DMS79 (cell line): Measurements from ENCODE around the gene PTPRH.

Source experiments
- DNase-seq: peaks from one replicate; lab custom pipeline; 2025; lab: John Stamatoyannopoulos, UW

Gene PTPRH, protein sequence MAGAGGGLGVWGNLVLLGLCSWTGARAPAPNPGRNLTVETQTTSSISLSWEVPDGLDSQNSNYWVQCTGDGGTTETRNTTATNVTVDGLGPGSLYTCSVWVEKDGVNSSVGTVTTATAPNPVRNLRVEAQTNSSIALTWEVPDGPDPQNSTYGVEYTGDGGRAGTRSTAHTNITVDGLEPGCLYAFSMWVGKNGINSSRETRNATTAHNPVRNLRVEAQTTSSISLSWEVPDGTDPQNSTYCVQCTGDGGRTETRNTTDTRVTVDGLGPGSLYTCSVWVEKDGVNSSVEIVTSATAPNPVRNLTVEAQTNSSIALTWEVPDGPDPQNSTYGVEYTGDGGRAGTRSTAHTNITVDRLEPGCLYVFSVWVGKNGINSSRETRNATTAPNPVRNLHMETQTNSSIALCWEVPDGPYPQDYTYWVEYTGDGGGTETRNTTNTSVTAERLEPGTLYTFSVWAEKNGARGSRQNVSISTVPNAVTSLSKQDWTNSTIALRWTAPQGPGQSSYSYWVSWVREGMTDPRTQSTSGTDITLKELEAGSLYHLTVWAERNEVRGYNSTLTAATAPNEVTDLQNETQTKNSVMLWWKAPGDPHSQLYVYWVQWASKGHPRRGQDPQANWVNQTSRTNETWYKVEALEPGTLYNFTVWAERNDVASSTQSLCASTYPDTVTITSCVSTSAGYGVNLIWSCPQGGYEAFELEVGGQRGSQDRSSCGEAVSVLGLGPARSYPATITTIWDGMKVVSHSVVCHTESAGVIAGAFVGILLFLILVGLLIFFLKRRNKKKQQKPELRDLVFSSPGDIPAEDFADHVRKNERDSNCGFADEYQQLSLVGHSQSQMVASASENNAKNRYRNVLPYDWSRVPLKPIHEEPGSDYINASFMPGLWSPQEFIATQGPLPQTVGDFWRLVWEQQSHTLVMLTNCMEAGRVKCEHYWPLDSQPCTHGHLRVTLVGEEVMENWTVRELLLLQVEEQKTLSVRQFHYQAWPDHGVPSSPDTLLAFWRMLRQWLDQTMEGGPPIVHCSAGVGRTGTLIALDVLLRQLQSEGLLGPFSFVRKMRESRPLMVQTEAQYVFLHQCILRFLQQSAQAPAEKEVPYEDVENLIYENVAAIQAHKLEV

DNA sequence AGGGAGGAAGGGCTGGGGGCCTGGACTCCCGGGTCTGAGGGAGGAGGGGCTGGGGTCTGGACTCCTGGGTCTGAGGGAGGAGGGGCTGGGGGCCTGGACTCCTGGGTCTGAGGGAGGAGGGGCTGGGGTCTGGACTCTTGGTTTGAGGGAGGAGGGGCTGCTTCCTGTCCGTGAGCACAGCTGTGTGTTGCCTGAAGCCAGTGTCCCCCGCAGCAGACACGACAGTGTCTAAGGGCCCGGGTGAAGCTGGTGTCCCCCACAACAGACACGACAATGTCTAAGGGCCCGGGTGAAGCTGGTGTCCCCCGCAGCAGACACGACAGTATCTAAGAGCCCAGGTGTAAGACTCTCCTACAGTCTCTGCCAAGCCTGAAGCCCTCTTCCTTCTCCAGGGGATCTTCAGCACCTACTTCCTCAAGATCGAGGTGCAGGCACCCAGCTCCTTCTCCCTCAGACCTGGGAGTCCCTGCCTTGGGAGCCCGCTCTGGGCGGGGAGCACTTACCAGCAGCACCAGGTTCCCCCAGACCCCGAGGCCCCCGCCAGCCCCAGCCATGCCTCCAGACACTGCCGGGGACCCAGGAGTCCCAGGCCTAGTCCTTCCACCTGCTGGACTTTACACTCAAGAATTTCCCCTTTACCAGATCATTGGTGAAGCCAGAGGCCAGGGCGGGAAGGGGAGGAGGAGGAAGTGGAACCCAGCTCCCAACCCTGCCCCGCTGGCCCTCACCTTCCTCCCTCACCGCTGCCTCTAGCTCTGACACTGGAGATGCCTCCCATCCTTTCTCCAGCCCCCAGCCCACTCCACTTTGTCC lies at the start of gene PTPRH:
Gene PTPRH (minus strand): TSS at position 622 of the 813 bp plus-strand sequence. CDS start 68 bp downstream, at position 554.
- DNase-seq, result no peak

DNA sequence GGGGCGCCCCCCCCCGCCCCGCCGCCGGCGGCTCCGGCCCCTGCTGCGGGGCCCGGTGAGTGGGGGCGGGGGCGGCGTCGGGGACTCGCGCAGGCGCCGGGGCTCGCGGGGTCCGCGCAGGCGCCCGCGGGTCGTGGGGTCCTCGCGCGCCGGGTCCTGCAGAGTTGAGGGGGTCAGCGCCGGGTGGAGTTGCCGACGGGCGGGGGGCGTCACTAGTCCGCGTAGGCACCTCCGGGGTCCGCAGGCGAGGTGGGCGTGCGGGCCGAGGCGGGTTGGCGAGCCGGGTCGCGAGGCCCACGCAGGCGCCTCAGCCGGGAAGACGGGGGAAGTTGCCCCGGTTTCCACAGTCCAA lies 49.2 kb upstream of the PTPRH start:
- no peak for DNase-seq

DNA sequence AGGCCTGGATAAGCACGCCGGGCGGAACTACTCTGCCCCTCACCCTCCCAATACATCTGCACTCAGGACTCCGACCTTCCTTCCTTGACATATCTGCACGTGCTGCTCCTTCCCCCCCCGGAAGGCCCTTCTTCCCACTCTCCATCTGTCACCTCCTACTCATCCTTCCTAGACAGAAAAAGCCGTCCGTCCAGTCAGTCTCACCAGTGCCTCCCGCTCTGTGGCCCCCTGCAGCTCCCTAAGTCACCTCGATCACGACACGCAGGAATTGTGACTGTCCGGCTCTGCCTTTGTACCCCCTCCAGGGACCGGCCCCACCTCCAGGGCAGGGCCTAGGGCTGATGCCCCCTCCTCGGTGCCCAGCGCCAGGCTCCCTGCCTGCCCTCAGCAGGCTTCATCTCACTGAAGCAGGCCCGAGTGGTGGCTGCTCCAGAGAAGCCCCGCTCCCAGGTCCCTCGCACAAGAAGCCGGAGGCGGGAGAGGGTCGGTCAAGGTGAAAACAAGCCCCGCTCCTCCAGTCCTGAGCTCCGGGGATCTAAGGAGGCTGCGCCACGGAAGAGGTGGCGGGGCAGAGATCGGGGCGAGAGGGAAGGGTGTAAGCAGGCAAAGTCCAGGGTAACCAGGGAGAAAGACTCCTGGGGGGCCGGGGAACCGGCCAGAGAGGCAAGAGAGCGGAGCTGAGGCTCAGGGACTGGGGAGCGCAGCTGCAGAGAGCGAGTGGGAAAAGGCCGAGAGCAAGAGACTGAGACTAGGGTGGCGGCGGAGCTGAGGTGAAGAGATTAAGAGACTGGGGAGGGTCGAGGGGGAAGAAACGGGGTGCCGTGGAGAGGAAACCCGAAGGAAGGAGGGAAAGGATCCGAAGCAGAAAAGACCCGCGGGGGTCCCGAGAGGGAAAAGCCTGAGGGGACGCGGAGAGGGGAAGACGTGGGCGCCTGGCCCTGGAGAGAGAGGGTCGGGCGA lies 48.4 kb upstream of the PTPRH start:
- DNase-seq, result no peak

- no peak for DNase-seq
These were observed 47.5 kb upstream of the PTPRH start for GRCh38 chr19:55256562-55257460.

DNA sequence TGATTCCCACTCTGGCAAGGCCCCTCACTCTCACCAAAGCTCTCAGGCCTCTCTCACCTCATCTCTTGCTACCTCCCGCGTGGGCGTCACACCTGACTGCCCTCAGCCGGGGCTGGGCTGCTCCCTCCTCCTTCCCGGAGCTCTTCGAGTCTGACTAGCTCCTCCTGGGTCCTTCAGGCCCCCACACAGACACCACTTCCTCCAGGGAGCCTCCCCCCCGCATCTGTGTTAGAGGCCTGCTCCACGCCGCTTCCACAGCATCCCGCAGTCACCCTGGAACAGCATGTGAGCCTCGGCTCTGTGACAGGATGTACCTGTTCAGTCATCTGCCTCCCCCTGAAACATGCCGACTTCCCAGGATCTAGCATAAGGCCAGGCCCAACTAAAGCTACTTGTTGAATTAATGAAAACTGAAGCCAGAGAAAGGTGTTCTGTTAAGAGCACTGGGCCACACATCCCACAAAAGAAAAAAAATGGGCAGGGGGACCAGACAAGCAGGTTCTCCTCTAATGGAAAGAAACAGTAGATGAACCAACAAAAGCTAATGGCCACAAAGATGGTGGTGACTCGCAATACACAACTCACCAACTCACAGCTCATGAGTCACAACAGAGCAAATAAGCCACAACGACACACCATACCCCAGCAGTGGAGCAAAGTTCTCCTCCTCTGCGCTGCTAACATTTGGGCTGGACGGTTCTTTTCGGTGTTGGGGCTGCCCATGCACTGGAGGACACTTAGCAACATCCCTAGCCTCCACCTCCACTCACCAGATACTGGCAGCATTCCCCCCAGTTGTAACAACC lies 46.5 kb upstream of the PTPRH start:
- peak; percentile 46 for DNase-seq

GRCh38 chr19:55254625-55254977 lies 45.3 kb upstream of the PTPRH start:
- no peak for DNase-seq

GRCh38 chr19:55253842-55254624 lies 44.7 kb upstream of the PTPRH start:
- peak; percentile 38 for DNase-seq

DNA sequence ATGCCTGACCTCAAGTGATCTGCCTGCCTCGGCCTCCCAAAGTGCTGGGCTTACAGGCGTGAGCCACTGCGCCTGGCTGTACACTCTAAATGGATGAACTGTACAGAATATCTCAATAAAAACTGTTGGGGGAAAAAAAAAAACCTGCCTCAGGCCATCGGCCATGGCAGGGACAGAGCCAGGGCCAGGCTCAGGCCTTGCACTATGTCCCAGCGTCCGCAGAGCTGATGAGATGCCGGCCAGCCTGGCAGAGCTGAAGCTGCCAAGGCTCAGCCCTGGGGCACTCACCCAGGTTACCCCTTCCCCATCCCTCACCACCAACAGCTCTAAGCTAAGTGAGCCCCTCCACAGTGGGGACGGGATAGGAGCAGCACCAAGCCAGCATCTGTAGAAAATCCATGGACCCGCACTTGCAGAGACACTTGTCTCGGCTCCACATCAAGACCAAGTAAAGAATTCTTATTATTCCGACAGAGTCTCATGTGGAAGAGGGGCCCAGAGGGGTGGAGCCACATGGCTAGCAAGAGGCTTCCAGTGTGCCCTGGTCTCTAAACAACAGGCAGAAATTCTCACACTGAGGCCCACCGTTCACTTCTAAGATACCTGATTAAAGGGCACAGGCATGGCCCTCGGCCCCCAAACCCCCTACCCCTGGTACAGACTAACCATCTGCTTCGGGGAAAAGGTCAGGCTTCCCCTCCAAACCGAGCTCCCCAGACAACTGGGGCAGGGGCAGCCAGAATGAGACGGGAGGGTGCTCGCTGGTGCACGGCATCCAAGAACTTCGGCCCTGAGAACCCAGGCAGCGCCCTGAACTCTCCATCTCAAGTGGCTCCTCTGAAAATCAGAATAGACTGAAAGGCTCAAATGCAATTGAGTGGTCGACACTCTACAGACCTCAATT lies 43.7 kb upstream of the PTPRH start:
- DNase-seq, result no peak

DNA sequence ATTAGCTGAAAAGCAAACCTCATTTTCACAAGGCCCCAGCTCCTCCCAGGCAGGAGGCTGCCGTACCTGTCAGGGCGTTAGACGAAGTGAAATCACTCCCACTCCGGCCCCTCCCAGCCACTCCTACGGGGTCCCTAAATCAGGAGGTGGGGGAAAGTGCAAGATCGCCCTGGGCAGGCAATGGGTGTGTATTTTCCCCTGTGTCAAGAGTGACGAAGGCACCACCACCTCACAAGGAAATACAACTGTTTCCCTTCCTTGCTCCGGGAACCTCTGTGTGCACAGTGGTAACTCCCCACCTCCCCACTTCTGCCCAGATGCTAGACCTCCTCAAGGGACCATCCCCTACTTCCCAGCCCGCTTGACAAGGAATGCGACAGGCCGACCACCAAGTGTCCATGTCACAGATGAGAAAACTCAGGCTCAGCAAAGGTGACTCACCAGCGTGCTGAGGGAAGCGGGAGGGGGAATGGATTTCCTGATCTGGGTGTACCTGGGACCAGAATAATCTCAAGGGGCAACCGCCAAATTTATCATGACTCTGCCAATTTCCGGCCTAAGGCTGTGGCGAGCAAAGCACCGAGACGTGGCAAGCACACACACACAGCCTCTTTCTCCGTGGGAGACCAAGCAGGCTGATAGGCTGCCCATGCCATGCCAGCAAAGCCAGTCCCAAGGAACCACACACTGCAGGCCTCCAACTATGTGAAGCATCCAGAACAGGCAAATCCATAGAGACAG lies 42.2 kb upstream of the PTPRH start:
- DNase-seq, result no peak

GRCh38 chr19:55250262-55251036 lies 41.1 kb upstream of the PTPRH start:
- DNase-seq, result no peak

- DNase-seq, result no peak
These were observed 40.5 kb upstream of the PTPRH start for GRCh38 chr19:55249841-55250240.

DNA sequence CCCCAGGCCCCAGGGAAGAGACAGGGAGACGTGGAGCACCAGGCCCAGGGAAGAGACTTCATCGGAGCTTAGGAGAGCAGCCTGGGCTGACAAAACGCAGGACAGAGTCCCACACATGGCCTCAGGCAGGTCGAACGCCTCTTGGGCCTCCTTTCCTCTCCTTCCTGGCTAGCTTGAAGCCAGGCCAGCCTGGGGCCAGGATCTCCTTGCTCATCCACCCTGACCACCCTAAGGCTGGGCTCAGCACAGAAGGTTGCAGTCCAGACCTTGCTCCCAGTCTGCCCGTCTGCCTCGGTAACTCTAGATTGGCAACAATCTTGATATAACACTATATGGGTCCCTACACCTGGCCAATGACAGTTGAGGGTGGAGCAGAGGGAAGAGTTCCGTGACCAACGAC lies 39.4 kb upstream of the PTPRH start:
- no peak for DNase-seq

DNA sequence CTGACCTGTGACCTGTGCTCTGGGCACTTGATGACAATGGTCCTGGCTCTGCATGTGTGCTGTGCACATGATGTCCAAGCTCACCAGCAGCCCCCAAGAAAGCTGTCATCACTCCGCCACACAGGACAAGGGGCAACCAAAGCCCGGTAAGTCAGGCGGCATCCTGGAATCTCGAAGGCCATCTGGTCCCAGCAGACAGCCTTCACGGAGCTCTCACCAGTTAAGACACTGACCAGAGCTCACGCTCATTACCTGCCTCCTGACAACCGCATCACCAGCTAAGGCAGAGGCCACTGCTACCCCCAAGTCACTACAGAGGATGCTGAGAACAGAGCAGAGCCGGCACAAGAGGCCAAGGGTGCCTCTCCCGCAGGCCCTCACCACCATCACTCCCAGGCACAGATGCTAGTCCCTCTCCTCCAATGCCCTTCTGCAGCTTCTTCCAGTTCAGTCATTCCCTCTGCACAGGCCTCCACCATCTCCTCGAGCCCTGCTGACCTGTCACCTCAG lies 38.9 kb upstream of the PTPRH start:
- DNase-seq, result no peak

DNA sequence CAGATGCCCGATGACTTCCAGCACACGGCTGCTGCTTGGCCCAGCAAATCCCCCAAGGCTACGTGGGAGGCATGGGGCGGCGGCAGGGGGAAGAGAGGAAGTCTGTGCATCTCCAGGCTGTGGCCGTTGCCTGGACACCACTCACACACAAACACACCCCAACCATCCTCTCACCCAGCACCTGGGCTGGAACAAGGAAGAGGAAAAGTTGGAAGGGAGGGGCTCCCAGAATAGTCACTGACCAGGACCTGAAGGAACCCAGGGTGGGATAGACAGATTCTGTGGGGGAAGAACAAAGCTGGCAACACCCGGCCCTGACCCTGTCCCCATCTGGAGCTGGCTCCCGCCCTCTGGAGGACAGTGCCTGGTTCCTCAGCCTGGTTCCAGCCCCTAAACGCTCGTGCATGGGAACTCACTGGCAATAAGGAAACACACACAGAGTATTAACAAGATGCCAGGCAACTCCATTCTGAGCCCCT lies 38.4 kb upstream of the PTPRH start:
- no peak for DNase-seq
